Activated T-cell treated with anti-CD3 and anti-CD28 coated beads, Interleukin-2, amount 50 U/mL, for 72 hours (primary cell): ENCODE results near the gene ZNF865. TPM values are rescaled to one million over a fixed set of nuclear protein-coding genes. Genes with fewer than 3 reads are reported as not detected.

Source experiments
- ATAC-seq, 2 donors: fragments of 150-1000 bp; cut with Tn5 transposase; replicated peaks in 1 of 2; 2 replicates each; pipeline ENCODE4 v1.10.0; 2021; ENCODE audit warnings: moderate library complexity in 2 of 2, mild to moderate bottlenecking in 1 of 2
- DNase-seq, 2 donors: peaks; one replicate each; pipeline ENCODE4 v3.0.0; 2021 to 2022; ENCODE audit warnings: mixed read lengths in 1 of 2
- H3K27ac Mint-ChIP-seq: one replicate; pipeline ENCODE4 v1.8.0; 2022; ENCODE audit warnings: mild to moderate bottlenecking, moderate library complexity, mixed read lengths
- H3K27me3 Mint-ChIP-seq: one replicate; pipeline ENCODE4 v1.8.0; 2022; ENCODE audit warnings: low read depth, mixed read lengths
- H3K36me3 Mint-ChIP-seq, 2 donors: one replicate each; pipeline ENCODE4 v1.8.0; 2022; ENCODE audit warnings: mixed read lengths in 2 of 2, mild to moderate bottlenecking in 1 of 2; ENCODE audit not compliant: insufficient read depth in 2 of 2
- H3K4me1 Mint-ChIP-seq: one replicate; pipeline ENCODE4 v1.8.0; 2022; ENCODE audit warnings: low read depth, mixed read lengths
- H3K4me3 Mint-ChIP-seq, 2 donors: one replicate each; pipeline ENCODE4 v1.8.0; 2022; ENCODE audit warnings: mild to moderate bottlenecking in 2 of 2, mixed read lengths in 2 of 2, moderate library complexity in 2 of 2
- H3K9me3 Mint-ChIP-seq, 2 donors: one replicate each; pipeline ENCODE4 v1.8.0; 2022; ENCODE audit warnings: mixed read lengths in 2 of 2
- total RNA-seq, 2 donors: library from RNA; stranded (reverse); gene quantifications; one replicate each; pipeline ENCODE4 v1.2.3, GENCODE V29; 2022

ZNF865 gene
- total RNA-seq, 2 donors from 2014 or later, result 12.9 to 13.2 TPM

GRCh38 chr19:55592391-55593090 is 12.9 kb upstream of the ZNF865 start:
- Mint-ChIP-seq H3K27ac (no peak overlapping the region), H3K4me1 (peaks cover 5% of the 10 kb centered on the region), H3K4me3 (no peak overlapping the region), H3K9me3 (peaks cover 1 to 3% of the 10 kb centered on the region in 2 donors), H3K36me3 (peaks cover 12 to 23% of the 10 kb centered on the region in 2 donors), H3K27me3 (no peaks in the 10 kb centered on the region)
- DNase-seq (no peak), ATAC-seq (no peak)

GRCh38 chr19:55593096-55593772 is 12.2 kb upstream of the ZNF865 start:
- Mint-ChIP-seq H3K36me3 (peaks cover 14 to 23% of the 10 kb centered on the region in 2 donors), H3K4me3 (no peak overlapping the region), H3K9me3 (peaks cover 1 to 3% of the 10 kb centered on the region in 2 donors), H3K4me1 (peaks cover 7% of the 10 kb centered on the region), H3K27me3 (no peaks in the 10 kb centered on the region), H3K27ac (no peak overlapping the region)
- no peak for DNase-seq
- no peak for ATAC-seq

- peaks cover 14 to 23% of the 10 kb centered on the region in 2 donors for H3K36me3 Mint-ChIP-seq
- no peaks in the 10 kb centered on the region for H3K27me3 Mint-ChIP-seq
- no peak for DNase-seq
- peaks cover 13% of the 10 kb centered on the region for H3K4me1 Mint-ChIP-seq
- no peak overlapping the region for H3K4me3 Mint-ChIP-seq
- peaks cover 1 to 3% of the 10 kb centered on the region in 2 donors for H3K9me3 Mint-ChIP-seq
- no peak overlapping the region for H3K27ac Mint-ChIP-seq
- ATAC-seq, result no peak
These were observed 10.4 kb upstream of the ZNF865 start for GRCh38 chr19:55594996-55595545.

GRCh38 chr19:55596304-55596703 is 9.1 kb upstream of the ZNF865 start:
- H3K4me1 Mint-ChIP-seq, result peaks cover 17% of the 10 kb centered on the region
- H3K4me3 Mint-ChIP-seq, result no peak overlapping the region
- H3K27me3 Mint-ChIP-seq, result no peaks in the 10 kb centered on the region
- no peak overlapping the region for H3K27ac Mint-ChIP-seq
- DNase-seq (no peak), ATAC-seq (no peak)
- H3K36me3 Mint-ChIP-seq, result peaks cover 17 to 23% of the 10 kb centered on the region in 2 donors
- peaks cover 1 to 3% of the 10 kb centered on the region in 2 donors for H3K9me3 Mint-ChIP-seq

GRCh38 chr19:55597501-55597921 is 7.9 kb upstream of the ZNF865 start:
- Mint-ChIP-seq H3K27ac (no peak overlapping the region), H3K4me1 (peaks cover 24% of the 10 kb centered on the region), H3K36me3 (peaks cover 17 to 23% of the 10 kb centered on the region in 2 donors), H3K27me3 (no peaks in the 10 kb centered on the region), H3K9me3 (peaks cover 1 to 3% of the 10 kb centered on the region in 2 donors), H3K4me3 (no peak overlapping the region)
- no peak for ATAC-seq
- DNase-seq, result no peak

- DNase-seq (no peak), ATAC-seq (no peak)
- Mint-ChIP-seq H3K36me3 (peaks cover 17 to 23% of the 10 kb centered on the region in 2 donors), H3K27ac (no peak overlapping the region), H3K27me3 (no peaks in the 10 kb centered on the region), H3K4me1 (peaks cover 24% of the 10 kb centered on the region), H3K9me3 (peaks cover 1 to 3% of the 10 kb centered on the region in 2 donors), H3K4me3 (no peak overlapping the region)
These were observed 7.4 kb upstream of the ZNF865 start for GRCh38 chr19:55598034-55598433.

GRCh38 chr19:55598719-55599467 is 6.6 kb upstream of the ZNF865 start:
- peaks cover 17 to 27% of the 10 kb centered on the region in 2 donors for H3K36me3 Mint-ChIP-seq
- DNase-seq, result peak; percentile 95 to 98
- H3K27ac Mint-ChIP-seq, result peak overlapping the region; percentile 90
- H3K9me3 Mint-ChIP-seq, result peaks cover 1 to 3% of the 10 kb centered on the region in 2 donors
- H3K27me3 Mint-ChIP-seq, result no peaks in the 10 kb centered on the region
- peaks cover 30% of the 10 kb centered on the region for H3K4me1 Mint-ChIP-seq
- peak; percentile 73 to 76 for ATAC-seq
- peak overlapping the region; percentile 89 to 91 for H3K4me3 Mint-ChIP-seq

- ATAC-seq, result peak; percentile 69 to 77
- peaks cover 17 to 27% of the 10 kb centered on the region in 2 donors for H3K36me3 Mint-ChIP-seq
- peak; percentile 95 to 98 for DNase-seq
- H3K27me3 Mint-ChIP-seq, result no peaks in the 10 kb centered on the region
- H3K4me3 Mint-ChIP-seq, result peak within 1 kb of the TSS; percentile 89 to 97
- H3K4me1 Mint-ChIP-seq, result peaks cover 34% of the 10 kb centered on the region
- peaks cover 1 to 3% of the 10 kb centered on the region in 2 donors for H3K9me3 Mint-ChIP-seq
- peak within 1 kb of the TSS; percentile 90 for H3K27ac Mint-ChIP-seq
These were observed 6.0 kb upstream of the ZNF865 start, which contains the start of gene FIZ1 for GRCh38 chr19:55599468-55599841. Gene FIZ1, minus strand, starts transcription at chr19:55599517. Its CDS starts 1,652 bp downstream, at chr19:55597865.

GRCh38 chr19:55599842-55600661 is 5.4 kb upstream of the ZNF865 start, which contains the start of gene ZNF524:
Gene ZNF524, plus strand, starts transcription at chr19:55600288. Its CDS starts 1,825 bp downstream, at chr19:55602113.
- Mint-ChIP-seq H3K9me3 (peaks cover 0 to 1% of the 10 kb centered on the region in 2 donors), H3K27me3 (no peaks in the 10 kb centered on the region), H3K4me3 (peak within 1 kb of the TSS; percentile 89 to 97)

GRCh38 chr19:55600662-55601028 is 4.8 kb upstream of the ZNF865 start:
- Mint-ChIP-seq H3K36me3 (peaks cover 8 to 17% of the 10 kb centered on the region in 2 donors), H3K4me1 (peaks cover 40% of the 10 kb centered on the region), H3K4me3 (peak overlapping the region; percentile 89 to 97), H3K27me3 (no peaks in the 10 kb centered on the region), H3K27ac (peak overlapping the region; percentile 97), H3K9me3 (peaks cover 0 to 1% of the 10 kb centered on the region in 2 donors)
- DNase-seq, result no peak
- ATAC-seq, result no peak

More at GRCh38 chr19:55599842-55600661, 5.4 kb upstream of the ZNF865 start, which contains the start of gene ZNF524:
- peaks cover 40% of the 10 kb centered on the region for H3K4me1 Mint-ChIP-seq
- peaks cover 14 to 22% of the 10 kb centered on the region in 2 donors for H3K36me3 Mint-ChIP-seq
- peak; percentile 66 to 67 for ATAC-seq
- H3K27ac Mint-ChIP-seq, result peak within 1 kb of the TSS; percentile 97
- peak; percentile 86 to 89 for DNase-seq

- ATAC-seq, result no peak
- Mint-ChIP-seq H3K27me3 (no peaks in the 10 kb centered on the region), H3K27ac (peak overlapping the region; percentile 97), H3K36me3 (peaks cover 9 to 18% of the 10 kb centered on the region in 2 donors), H3K4me1 (peaks cover 43% of the 10 kb centered on the region), H3K4me3 (peak overlapping the region; percentile 89 to 97), H3K9me3 (no peaks in the 10 kb centered on the region)
- DNase-seq, result no peak
These were observed 4.4 kb upstream of the ZNF865 start for GRCh38 chr19:55601084-55601483.
